Endothelial cell of umbilical vein (primary cell): ENCODE measurements around the gene TFDP1. TPM values are rescaled to one million over a fixed set of nuclear protein-coding genes. Genes with fewer than 3 reads are reported as not detected.

Experiments
- BruUV-seq: library from RNA; stranded (reverse); fragments of 400-500 nt; replicated peaks from 2 replicates; lab custom pipeline; 2021; lab: Mats Ljungman, UMichigan
- CTCF ChIA-PET: fragments of 300-600, 350-600 bp; sonication (Branson Sonifier 250); formaldehyde crosslinking; loops from one replicate; lab custom pipeline; 2021; ENCODE audit warnings: antibody characterized with exemption, inconsistent platforms; lab: Charles Lee
- POLR2A ChIA-PET: fragments of 300-600, 350-600 bp; sonication (Branson Sonifier 250); formaldehyde crosslinking; loops from one replicate; lab custom pipeline; 2021; ENCODE audit warnings: antibody characterized with exemption, inconsistent platforms; lab: Charles Lee
- DNase-seq: peaks from one replicate; pipeline ENCODE4 v3.0.0-alpha.2; 2011; ENCODE audit warnings: low read depth, low spot score
- FAIRE-seq: peaks from 2 replicates; lab custom pipeline; 2011; peaks lifted over from hg19 to GRCh38; lab: Jason Lieb, UNC
- H2AFZ ChIP-seq: 2 replicates; pipeline ENCODE4 v1.6.0; 2012; ENCODE audit warnings: low read depth, low read length, control low read depth, inconsistent platforms
- H3K27ac ChIP-seq: 2 replicates; pipeline ENCODE4 v1.5.1; 2011; ENCODE audit warnings: low read depth, mild to moderate bottlenecking, control low read depth, low read length, moderate library complexity; ENCODE audit not compliant: insufficient read depth
- H3K27me3 ChIP-seq, 2 experiments: 2 replicates each; pipeline versions ENCODE4 v1.6.0 to v1.6.1; 2011; ENCODE audit warnings: low read length in 2 of 2, mixed read lengths in 1 of 2; ENCODE audit not compliant: control insufficient read depth in 2 of 2, insufficient read depth in 2 of 2
- H3K36me3 ChIP-seq, 2 experiments: 2 replicates in 1 of 2; 3 replicates in 1 of 2; pipeline ENCODE4 v1.5.1; 2011; ENCODE audit warnings: low read length in 2 of 2, mild to moderate bottlenecking in 1 of 2, moderate library complexity in 1 of 2; ENCODE audit not compliant: control insufficient read depth in 2 of 2, insufficient read depth in 2 of 2; ENCODE audit errors: extremely low read depth in 1 of 2
- H3K4me1 ChIP-seq: 3 replicates; pipeline ENCODE4 v1.5.1; 2011; ENCODE audit warnings: mild to moderate bottlenecking, low read length; ENCODE audit not compliant: control insufficient read depth, insufficient read depth; ENCODE audit errors: extremely low read depth
- H3K4me2 ChIP-seq: 2 replicates; pipeline ENCODE4 v1.6.1; 2011; ENCODE audit warnings: low read length, control low read depth, mixed read lengths; ENCODE audit not compliant: insufficient read depth
- H3K4me3 ChIP-seq, 3 experiments: fragments of 200-600 bp in 1 of 3; sonication (generic), shearing (Covaris generic) in 1 of 3; replicated peaks in 1 of 3; 2 replicates each; pipeline ENCODE4 v1.5.1; 2011 to 2016; ENCODE audit warnings: control low read depth in 3 of 3, low read length in 3 of 3, mild to moderate bottlenecking in 2 of 3, inconsistent platforms in 1 of 3, low read depth in 1 of 3, moderate library complexity in 1 of 3; ENCODE audit not compliant: insufficient read depth in 1 of 3
- H3K79me2 ChIP-seq: 2 replicates; pipeline ENCODE4 v1.6.0; 2012; ENCODE audit warnings: low read length, inconsistent platforms; ENCODE audit not compliant: control insufficient read depth, insufficient read depth
- H3K9ac ChIP-seq: replicated peaks from 2 replicates; pipeline ENCODE3; 2011; ENCODE audit warnings: low read length, control low read depth; ENCODE audit not compliant: insufficient read depth; ENCODE audit errors: extremely low read depth
- H3K9me1 ChIP-seq: replicated peaks from 3 replicates; pipeline ENCODE4 v1.6.0; 2011; ENCODE audit warnings: mild to moderate bottlenecking, low read length; ENCODE audit not compliant: control insufficient read depth, insufficient read depth; ENCODE audit errors: extremely low read depth
- H3K9me3 ChIP-seq: replicated peaks from 2 replicates; pipeline ENCODE4 v1.5.1; 2012; ENCODE audit warnings: low read length, inconsistent platforms; ENCODE audit not compliant: control insufficient read depth, insufficient read depth
- H4K20me1 ChIP-seq: replicated peaks from 2 replicates; pipeline ENCODE3; 2011; ENCODE audit warnings: mild to moderate bottlenecking, low read length; ENCODE audit not compliant: control insufficient read depth, insufficient read depth; ENCODE audit errors: extremely low read depth
- EZH2 ChIP-seq: IDR thresholded peaks from 2 replicates; pipeline ENCODE4 v1.6.1; 2012; ENCODE audit warnings: borderline replicate concordance, low read depth, mild to moderate bottlenecking, moderate library complexity, low read length, inconsistent platforms; ENCODE audit not compliant: severe bottlenecking
- FOS ChIP-seq: IDR thresholded peaks from 2 replicates; pipeline ENCODE4 v1.6.1; 2011; ENCODE audit warnings: mild to moderate bottlenecking, low read length, moderate library complexity, borderline replicate concordance; ENCODE audit not compliant: insufficient read depth
- GATA2 ChIP-seq: IDR thresholded peaks from 2 replicates; pipeline ENCODE4 v1.7.0; 2011; ENCODE audit warnings: low read depth, mild to moderate bottlenecking, moderate library complexity, mixed read lengths, low read length; ENCODE audit not compliant: insufficient read length, insufficient read depth
- JUN ChIP-seq: IDR thresholded peaks from 2 replicates; pipeline ENCODE4 v1.6.1; 2011; ENCODE audit warnings: borderline replicate concordance, low read depth; ENCODE audit not compliant: insufficient read length, insufficient read depth
- MYC ChIP-seq: IDR thresholded peaks from one replicate; pipeline ENCODE4 v1.6.1; 2011; ENCODE audit warnings: mild to moderate bottlenecking, low read depth, low read length
- POLR2A ChIP-seq: IDR thresholded peaks from 2 replicates; pipeline ENCODE4 v1.6.1; 2012; ENCODE audit warnings: low read depth, mild to moderate bottlenecking, control low read depth, low read length
- POLR2AphosphoS5 ChIP-seq: IDR thresholded peaks from 2 replicates; pipeline ENCODE4 v1.6.1; 2012; ENCODE audit warnings: low read depth, mild to moderate bottlenecking, control low read depth, low read length, moderate library complexity; ENCODE audit not compliant: insufficient read depth
- dilution Hi-C: fragments of 300-500 bp; cut with MboI; formaldehyde crosslinking; loops from one replicate; pipeline ENCODE4 v1.15.0; 2019; ENCODE audit warnings: low sequenced_read_pairs; ENCODE audit not compliant: extremely low pct_ligation_motif_present
- intact Hi-C: fragments of 100-400 bp; cut with micrococcal nuclease; formaldehyde crosslinking; loops from one replicate; pipeline ENCODE4 v1.10.0; 2022
- polyA plus RNA-seq, 4 experiments: library from polyadenylated mRNA; depleted of rRNA in 3 of 4; stranded (reverse) in 3 of 4; unstranded in 1 of 4; fragments of >200 nt; gene quantifications; 2 replicates each; pipeline versions ENCODE4 v1.2.1 to v1.2.3, GENCODE V29; 2011 to 2012; ENCODE audit warnings: missing spikeins in 1 of 4
- total RNA-seq: library from RNA; stranded (reverse); gene quantifications from 2 replicates; pipeline ENCODE4 v1.2.3, GENCODE V29; 2021
- TF ChIP-seq, protein P1 (sequence below), 2 donors: IDR thresholded peaks; 1 replicate in 1 of 2; 2 replicates in 1 of 2; pipeline ENCODE4 v1.5.1; 2011; ENCODE audit warnings: low read length in 2 of 2, mild to moderate bottlenecking in 2 of 2, moderate library complexity in 2 of 2, control low read depth in 1 of 2, inconsistent platforms in 1 of 2, low read depth in 1 of 2; ENCODE audit not compliant: insufficient read depth in 1 of 2; ENCODE audit errors: extremely low read depth in 1 of 2
- TF ChIP-seq, protein P2 (sequence below): IDR thresholded peaks from 2 replicates; pipeline ENCODE4 v1.6.1; 2011; ENCODE audit not compliant: insufficient read depth, insufficient read length

Gene TFDP1
- total and polyA plus RNA-seq, 2 donors (not counting 3 experiments of a cell fraction or from before 2014, with no cell fraction given), result 64.3 to 137 TPM

DNA sequence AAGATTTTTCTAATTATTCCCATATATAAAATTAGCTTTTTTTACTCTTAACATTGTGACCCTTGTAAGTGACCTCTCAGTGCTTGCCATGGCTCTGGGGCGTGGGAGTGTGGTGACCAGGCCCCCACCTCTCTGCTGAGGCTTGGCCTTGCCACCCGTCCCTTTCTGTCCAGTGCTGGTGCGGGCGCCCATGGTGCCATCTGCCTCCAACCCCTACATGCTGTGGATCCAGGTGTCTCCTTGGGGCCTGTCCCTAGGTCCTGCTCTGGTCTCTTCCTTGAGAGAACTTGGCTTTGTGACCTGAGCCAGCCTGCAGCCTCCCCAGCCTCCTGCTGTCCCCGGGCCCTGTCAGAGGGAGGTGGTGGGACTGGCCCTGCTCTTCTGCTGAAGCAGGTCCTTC is 27.4 kb downstream of the TFDP1 start:
- H3K27me3 ChIP-seq, result no peaks in the 10 kb centered on the region
- H3K27ac ChIP-seq, result no peak overlapping the region
- H3K9me1 ChIP-seq, result no peaks in the 10 kb centered on the region
- no peak overlapping the region for H3K4me2 ChIP-seq
- intact Hi-C loops, result no loop called here
- TF ChIP-seq POLR2A (no peak), JUN (no peak), MYC (no peak), FOS (no peak)
- TF ChIP-seq, protein P1, sequence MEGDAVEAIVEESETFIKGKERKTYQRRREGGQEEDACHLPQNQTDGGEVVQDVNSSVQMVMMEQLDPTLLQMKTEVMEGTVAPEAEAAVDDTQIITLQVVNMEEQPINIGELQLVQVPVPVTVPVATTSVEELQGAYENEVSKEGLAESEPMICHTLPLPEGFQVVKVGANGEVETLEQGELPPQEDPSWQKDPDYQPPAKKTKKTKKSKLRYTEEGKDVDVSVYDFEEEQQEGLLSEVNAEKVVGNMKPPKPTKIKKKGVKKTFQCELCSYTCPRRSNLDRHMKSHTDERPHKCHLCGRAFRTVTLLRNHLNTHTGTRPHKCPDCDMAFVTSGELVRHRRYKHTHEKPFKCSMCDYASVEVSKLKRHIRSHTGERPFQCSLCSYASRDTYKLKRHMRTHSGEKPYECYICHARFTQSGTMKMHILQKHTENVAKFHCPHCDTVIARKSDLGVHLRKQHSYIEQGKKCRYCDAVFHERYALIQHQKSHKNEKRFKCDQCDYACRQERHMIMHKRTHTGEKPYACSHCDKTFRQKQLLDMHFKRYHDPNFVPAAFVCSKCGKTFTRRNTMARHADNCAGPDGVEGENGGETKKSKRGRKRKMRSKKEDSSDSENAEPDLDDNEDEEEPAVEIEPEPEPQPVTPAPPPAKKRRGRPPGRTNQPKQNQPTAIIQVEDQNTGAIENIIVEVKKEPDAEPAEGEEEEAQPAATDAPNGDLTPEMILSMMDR (IDR thresholded peaks at IDR 0.05; ENCODE audit: extremely low read depth in 1 of 2, insufficient read depth in 1 of 2, low read depth in 1 of 2, low read length in 2 of 2), result no peak
- no peak overlapping the region for H2AFZ ChIP-seq
- CTCF ChIA-PET, result no interaction called here
- dilution Hi-C loops, result no loop called here
- H3K79me2 ChIP-seq, result peaks cover 92% of the 10 kb centered on the region
- no peaks in the 10 kb centered on the region for H4K20me1 ChIP-seq
- no peak overlapping the region for H3K9ac ChIP-seq
- BruUV-seq, result no TSS peak
- H3K4me3 ChIP-seq, result no peak overlapping the region
- peaks cover 0 to 21% of the 10 kb centered on the region in 2 experiments for H3K36me3 ChIP-seq
- no peaks in the 10 kb centered on the region for H3K9me3 ChIP-seq
- FAIRE-seq (no peak), DNase-seq (no peak)
- POLR2A ChIA-PET, result no interaction called here
- H3K4me1 ChIP-seq, result no peaks in the 10 kb centered on the region

DNA sequence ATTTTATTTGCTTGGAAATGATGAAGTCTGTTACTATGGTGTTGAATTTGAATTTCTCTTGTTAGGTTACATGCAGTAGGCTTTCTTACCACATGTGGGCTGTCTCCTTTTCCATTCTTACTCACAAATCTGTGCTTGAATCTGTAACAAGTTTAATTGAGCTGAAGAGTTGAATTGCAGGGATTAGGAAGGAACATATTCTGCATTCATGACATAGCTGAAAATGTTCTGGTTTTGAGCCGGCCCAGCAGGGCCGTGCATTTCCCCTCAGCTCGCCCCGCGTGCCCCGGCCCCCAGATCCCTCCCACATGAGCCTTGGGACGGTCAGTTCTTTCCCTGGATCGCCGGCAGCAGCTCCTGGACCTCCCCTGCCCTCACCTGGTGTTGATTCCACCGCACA is 28.1 kb downstream of the TFDP1 start:
- FAIRE-seq (no peak), DNase-seq (no peak)
- ChIA-PET POLR2A (no interaction called here), CTCF (no interaction called here)
- H3K27ac ChIP-seq, result no peak overlapping the region
- H3K9me3 ChIP-seq, result no peaks in the 10 kb centered on the region
- no peaks in the 10 kb centered on the region for H4K20me1 ChIP-seq
- no peak for TF ChIP-seq POLR2AphosphoS5
- TF ChIP-seq JUN, result no peak
- TF ChIP-seq, protein P1 (IDR thresholded peaks at IDR 0.05; ENCODE audit: extremely low read depth in 1 of 2, insufficient read depth in 1 of 2, low read depth in 1 of 2, low read length in 2 of 2), result no peak
- TF ChIP-seq, protein P2, sequence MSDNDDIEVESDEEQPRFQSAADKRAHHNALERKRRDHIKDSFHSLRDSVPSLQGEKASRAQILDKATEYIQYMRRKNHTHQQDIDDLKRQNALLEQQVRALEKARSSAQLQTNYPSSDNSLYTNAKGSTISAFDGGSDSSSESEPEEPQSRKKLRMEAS, result no peak
- TF ChIP-seq FOS, result no peak
- TF ChIP-seq GATA2, result no peak
- no peak for TF ChIP-seq MYC
- TF ChIP-seq POLR2A, result no peak
- no peak for TF ChIP-seq EZH2
- no peak overlapping the region for H3K4me2 ChIP-seq
- H3K4me1 ChIP-seq, result no peaks in the 10 kb centered on the region
- intact Hi-C loops, result no loop called here
- peaks cover 0 to 18% of the 10 kb centered on the region in 2 experiments for H3K36me3 ChIP-seq
- H3K4me3 ChIP-seq, result no peak overlapping the region
- BruUV-seq, result TSS peak; percentile 15
- peaks cover 94% of the 10 kb centered on the region for H3K79me2 ChIP-seq
- no peak overlapping the region for H2AFZ ChIP-seq
- H3K27me3 ChIP-seq, result no peaks in the 10 kb centered on the region
- no peak overlapping the region for H3K9ac ChIP-seq
- H3K9me1 ChIP-seq, result no peaks in the 10 kb centered on the region
- dilution Hi-C loops, result no loop called here
